AG10803 (cell line): ENCODE data around the gene RAPGEF2.

Source experiments
- DNase-seq: peaks from one replicate; pipeline ENCODE4 v3.0.0; 2010; ENCODE audit warnings: low read depth
- H3K4me3 ChIP-seq: 2 replicates; pipeline ENCODE4 v1.5.1; 2011; ENCODE audit warnings: mild to moderate bottlenecking, low read length, control low read depth
- CTCF ChIP-seq: conservative IDR thresholded peaks from 2 replicates; pipeline ENCODE4 v1.5.1; 2011; ENCODE audit warnings: mild to moderate bottlenecking, low read length, control low read depth, inconsistent platforms

RAPGEF2 gene

GRCh38 chr4:159101988-159102621 lies 774 bp upstream of the RAPGEF2 start:
- no peak for DNase-seq
- H3K4me3 ChIP-seq: peak overlapping the region; percentile 86
- TF ChIP-seq CTCF: no peak

DNA sequence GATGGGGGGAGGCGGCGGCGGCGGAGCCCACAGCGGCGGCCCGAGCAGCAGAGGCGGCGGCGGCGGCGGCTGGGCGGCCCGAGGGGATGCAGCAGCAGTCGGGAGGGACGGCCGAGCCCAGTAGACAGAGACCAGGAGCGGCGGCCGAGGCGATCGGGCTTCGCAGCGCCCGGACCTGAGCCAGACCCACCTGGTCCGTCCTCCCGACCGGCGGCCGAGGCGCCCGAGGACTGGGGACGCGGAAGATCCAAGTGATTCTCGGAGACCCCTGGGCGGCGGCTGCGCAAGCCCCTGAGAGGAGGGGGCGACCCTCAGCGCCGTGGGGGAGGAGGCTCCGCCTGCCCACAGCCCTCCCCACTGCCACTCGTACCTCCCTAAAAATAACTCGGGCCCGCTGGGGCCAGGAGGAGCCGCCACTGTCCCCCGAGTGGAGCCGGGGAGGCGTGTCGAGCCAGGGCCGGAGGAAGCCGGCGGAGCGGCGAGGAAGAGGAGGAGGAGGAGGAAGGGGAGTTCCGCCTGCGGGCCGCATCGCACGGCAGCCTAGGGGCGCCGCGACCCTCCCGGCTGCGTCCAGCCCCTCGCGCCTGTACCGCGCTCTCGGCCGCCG lies 608 bp downstream of the RAPGEF2 start:
- DNase-seq: peak; percentile 9
- no peak for TF ChIP-seq CTCF
- peak overlapping the region; percentile 86 for H3K4me3 ChIP-seq

DNA sequence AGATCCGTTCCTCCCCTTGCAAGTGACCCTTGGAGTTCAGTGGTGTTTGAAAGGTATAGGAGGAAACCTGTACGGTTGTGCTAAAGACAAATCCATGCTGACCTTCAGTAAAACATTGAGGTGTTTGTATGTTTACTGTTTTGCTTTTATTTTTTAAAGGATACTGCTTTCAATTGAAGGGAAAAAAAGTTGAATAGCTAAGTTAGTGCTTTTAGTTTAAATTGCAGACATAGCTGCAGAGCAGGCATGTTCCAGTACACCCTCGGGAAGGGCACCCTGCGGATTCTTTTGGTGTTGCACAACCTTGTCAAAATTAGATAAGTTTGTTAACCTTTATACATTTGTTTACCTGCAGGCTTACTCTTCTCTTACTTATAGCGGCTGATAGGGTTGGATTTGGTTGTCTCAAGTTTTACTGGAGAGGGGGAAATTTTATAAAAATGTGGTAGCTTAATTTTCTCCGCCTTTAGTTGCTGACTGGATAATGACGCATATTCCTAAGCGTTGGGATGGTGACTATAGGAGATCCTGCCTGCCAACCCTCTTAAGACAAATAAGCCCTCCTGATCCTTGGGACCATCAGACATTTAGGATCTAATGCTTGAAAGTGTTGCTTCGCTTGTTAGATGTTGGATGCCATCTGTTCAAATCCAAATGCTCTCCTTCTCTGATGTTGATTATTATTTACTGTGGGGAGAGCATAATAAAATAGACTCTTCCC lies 2.0 kb downstream of the RAPGEF2 start:
- DNase-seq: peak; percentile 20
- 0 out of 2 replicates have a peak, but pooled peaks have one; percentile 17 for TF ChIP-seq CTCF
- H3K4me3 ChIP-seq: peak overlapping the region; percentile 86

DNA sequence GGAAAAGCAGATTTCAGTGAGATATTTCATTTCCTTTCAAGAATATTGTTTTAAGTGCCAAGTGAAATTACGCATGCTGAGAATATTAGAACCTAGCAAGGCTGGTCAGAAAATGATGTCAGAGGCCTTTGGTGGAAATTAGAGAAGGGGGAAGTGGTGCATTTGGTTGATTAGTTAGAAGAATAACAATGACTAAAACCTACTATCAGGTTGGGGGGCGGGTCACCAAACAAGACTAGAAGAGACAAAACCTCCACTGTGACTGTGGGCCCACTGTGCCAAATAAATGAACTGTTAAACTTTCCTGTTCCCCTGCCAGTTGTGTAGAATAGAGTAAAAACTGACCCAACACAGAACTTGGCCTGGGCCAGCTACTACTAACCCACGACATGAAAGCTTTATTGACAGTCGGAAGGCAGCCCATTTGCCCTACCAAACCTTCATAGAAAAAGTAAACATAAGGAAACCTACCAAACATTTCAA lies 2.9 kb downstream of the RAPGEF2 start:
- peak; percentile 40 for DNase-seq
- TF ChIP-seq CTCF: no peak
- H3K4me3 ChIP-seq: peak overlapping the region; percentile 86

GRCh38 chr4:159106636-159107035 lies 3.8 kb downstream of the RAPGEF2 start:
- no peak for TF ChIP-seq CTCF
- no peak overlapping the region for H3K4me3 ChIP-seq
- no peak for DNase-seq

DNA sequence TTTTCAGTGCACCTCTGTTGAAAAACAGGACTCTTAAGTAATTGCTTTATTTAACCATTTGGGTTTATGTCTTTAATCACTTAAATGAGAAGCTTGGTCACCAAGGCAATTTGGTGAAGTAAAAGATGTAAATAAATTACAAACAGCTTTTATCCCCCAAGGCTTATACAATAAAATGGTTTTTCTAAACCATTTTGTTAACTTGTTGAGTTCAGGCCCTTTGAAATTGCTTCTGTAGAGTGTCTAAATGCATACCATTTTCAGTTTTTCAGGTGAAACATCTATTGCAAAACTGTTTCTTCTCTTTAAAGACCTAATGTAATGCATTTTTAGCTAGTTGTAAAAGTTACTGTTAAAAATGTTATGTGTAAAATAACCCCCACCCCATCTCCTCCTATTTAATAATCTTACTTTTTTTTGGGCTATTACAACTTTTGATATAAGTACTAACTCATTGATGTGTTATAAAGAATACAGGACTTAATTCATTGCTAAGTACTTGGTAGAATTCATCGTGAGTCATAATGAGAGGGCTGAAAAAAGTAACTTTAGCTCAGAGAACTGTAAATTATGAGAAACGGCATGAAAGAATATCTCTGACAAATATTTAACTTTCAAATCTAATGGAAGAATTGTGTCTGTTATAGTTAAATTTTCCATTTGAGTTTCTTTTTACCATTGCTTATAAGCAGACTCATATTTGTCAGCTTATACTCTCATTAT lies 4.5 kb downstream of the RAPGEF2 start:
- peak; percentile 5 for DNase-seq
- TF ChIP-seq CTCF: no peak
- H3K4me3 ChIP-seq: no peak overlapping the region
